GM19043 (cell line): ENCODE results near the gene VPS50.
"Not testable (repeated sequence)": the region's sequence is repeated elsewhere in the genome, so short reads cannot be mapped to it uniquely, and the experiment has no call there.

ENCODE experiments used
- ATAC-seq: cut with Tn5 transposase; IDR thresholded peaks from one replicate; pipeline ENCODE4 v1.9.1; 2021; ENCODE audit warnings: low read depth; ENCODE audit not compliant: unreplicated experiment

Gene VPS50

DNA sequence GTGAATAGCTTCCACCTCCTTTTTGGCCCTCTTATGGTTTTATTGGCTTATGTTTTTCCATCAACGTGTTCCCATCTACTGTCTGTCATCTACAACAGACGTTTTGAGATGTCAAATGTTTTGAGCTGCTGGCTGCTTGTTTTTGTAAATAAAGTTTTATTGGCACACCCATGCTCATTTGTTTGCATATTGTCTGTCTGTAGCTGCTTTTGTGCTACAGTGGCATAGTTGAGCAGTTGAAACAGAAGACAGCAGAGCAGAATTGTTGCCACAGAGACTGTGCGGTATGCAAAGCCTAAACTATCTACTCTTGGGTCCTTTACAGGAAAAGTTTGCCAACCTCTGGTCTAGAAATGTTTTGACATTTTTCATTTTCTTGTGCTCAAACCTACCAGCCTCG lies 88.7 kb downstream of the VPS50 start:
- no peak for ATAC-seq

DNA sequence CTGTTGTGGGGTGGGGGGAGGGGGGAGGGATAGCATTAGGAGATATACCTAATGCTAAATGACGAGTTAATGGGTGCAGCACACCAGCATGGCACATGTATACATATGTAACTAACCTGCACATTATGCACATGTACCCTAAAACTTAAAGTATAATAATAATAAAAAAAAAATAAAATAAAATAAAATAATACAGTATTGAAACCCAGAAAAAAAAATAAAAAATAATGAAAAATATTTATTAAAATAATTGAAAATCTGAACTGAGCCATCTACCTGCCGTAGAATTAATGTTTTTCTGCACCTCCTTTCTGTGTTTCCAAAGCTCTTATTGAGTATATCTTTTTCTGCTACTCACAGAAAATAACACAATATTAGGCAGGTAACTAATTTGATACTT lies 94.1 kb downstream of the VPS50 start:
- ATAC-seq, result not testable (repeated sequence)

DNA sequence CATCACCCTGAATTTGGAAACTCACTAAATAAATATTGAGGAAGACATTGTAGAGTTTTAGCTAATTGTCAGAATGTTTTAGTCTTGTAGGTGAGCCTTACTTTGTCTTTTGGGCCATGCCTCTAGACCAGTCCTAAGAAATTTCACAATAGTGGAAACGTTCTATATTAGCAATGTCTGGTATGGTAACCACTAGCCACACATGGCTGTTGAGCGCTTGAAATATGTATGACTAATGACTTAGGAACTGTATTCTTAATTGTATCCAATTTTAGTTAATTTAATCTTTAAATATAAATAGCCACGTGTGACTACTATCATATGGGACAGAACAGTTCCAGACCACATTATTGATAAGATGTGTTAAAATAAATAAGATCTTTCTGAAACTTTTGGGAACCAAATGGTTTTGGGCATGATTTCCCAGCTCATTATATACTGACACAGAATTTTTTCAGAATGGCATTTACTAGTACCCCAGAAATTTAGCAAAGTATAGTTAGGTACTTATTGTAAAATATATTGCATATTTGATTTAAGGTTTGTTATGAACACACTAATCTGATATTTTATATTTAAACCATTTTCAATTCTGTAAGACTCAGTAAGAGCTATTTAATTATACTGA lies 95.0 kb downstream of the VPS50 start:
- no peak for ATAC-seq

DNA sequence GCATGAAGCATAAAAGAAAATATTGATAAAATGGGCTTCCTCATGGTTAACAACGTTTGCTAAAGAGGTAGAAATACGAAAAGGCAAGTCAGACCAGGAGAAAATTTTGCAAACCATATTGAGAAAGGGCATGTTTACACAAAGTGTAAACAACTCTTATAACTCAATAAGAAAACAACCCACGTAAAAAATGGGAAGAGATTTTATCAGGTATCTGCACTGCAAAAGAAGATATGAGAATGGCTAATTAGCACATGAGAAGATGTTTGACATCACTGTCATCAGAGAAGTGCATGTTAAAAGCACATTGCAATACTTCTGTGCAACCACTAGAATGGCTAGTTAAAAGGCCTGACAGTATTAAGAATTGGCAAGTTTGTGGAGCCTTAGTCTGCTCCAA lies 99.5 kb downstream of the VPS50 start:
- no peak for ATAC-seq

DNA sequence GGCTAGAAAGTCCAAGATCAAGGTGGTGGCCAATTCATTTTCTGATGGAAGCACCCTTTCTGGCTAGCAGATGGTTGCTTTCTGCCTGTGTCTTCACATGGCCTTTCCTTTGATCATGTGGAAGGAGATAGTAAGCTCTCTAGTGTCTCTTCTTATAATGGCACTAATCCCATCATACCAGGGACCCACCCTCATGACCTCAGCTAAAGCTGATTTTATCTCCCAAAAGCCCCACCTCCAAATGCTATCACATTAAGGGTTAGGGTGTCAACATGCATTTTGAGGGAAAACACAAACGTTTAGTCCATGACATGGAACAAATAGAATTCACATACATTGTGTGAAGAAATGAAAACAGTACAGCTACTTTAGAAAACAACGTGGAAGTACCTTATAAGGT lies 100.0 kb downstream of the VPS50 start:
- no peak for ATAC-seq

DNA sequence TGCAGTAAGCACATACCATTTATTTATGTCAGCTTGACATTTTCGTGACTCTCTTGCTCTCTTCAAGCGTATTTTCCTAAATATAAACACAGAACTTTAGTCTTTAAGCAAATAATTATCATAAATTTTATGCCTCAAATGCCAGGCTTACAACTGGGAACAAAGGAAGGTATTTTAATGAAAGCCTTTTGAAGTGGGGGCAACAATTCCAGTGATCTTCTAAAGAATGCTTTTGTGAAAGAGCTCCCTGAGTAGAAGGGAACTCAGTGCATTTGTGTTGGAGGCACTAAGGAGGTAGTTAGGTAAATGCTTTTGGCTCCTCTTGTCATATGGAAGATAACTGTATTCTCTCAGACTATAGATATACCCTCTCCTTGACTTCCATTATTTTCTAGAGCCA lies 104.9 kb downstream of the VPS50 start:
- no peak for ATAC-seq

DNA sequence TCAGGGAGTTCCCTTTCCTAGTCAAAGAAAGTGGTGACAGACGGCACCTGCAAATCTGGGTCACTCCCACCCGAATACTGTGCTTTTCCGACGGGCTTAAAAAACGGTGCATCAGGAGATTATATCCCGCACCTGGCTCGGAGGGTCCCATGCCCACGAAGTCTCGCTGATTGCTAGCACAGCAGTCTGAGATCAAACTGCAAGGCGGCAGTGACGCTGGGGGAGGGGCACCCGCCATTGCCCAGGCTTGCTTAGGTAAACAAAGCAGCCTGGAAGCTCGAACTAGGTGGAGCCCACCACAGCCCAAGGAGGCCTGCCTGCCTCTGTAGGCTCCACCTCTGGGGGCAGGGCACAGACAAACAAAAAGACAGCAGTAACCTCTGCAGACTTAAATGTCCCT lies 110.0 kb downstream of the VPS50 start:
- not testable (repeated sequence) for ATAC-seq

DNA sequence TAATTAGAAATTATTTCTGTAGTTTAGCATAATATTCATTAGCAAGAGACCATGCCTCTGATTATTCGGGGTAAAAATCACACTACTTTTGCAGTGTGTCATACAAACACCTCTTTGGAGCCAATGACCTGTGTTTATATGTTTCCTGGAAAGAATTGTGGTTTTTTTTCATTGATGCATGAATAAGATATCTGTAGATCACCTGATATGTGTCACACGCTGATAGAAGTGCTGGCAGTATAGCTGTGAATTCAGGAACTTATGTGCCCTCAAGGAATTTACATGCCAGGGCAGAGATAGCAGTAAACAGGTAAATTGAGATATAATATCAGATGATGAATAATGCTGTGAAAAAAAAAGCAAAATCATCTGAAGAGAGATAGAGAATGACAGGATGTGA lies 118.2 kb downstream of the VPS50 start:
- no peak for ATAC-seq

DNA sequence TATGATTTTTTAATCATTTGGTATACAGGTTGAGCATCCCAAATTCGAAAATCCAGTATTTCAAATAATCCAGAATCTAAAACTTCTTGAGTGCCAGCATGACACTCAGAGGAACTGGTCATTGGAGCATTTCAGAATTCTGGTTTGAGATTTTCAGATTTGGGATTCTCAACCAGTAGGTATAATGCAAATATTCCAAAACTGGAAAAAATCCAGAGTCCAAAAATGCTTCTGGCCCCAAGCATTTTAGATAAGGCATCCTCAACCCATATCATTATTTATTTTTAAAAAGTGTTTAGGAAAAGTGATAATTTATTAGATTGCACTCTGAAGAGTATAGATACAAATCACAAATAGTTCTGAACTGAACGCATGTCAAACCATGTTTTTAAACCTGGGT lies 120.7 kb downstream of the VPS50 start:
- ATAC-seq, result no peak

DNA sequence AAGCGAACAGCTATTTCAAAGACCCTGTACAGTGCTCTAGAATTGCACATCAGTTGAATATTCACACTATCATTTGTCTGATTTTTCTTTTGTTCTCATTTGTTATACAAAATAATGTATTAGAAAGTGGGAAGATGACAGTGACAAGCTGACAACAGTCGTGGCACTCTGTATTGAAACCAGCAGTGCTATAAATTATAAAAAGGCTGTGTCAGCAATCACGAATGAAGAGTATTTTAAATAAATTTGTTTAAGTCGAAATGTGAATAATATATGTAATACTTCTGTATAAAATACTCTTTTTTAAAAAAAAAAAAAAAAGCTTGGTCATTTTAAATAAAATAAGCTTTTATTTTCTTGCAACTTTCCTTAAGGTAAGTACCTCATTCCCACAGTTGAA lies 122.6 kb downstream of the VPS50 start:
- no peak for ATAC-seq

DNA sequence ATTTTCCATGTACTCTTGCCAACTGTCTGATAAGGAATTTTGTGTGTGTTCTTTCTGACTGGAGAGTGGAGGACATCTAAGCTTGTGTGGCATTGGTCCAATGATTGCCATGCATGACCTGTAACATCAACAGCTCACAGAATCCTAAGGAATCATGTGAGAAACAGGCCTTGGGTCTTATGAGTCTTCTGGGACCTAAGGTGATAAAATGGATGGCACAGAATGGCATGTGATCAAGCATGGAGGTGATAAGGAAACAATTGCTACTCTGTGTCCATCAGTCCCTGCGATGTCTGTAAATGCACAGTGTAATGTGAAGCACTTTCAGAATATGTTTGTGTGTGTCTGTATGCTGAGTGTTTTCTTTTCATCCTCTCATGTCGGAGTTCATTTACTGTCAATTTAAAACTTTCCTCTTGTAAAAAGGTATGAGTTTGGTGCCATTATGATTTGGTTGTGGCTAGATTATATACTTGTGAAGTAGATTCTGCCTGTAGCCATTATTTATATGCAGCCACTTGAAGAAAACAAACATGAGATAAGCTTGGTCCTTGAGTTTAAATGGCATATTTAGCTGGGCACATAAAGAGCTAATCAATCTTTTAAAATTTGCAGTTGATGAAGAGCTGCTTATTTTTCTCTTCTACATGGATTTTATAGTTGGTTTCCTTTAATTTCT lies 127.5 kb downstream of the VPS50 start:
- ATAC-seq, result no peak

DNA sequence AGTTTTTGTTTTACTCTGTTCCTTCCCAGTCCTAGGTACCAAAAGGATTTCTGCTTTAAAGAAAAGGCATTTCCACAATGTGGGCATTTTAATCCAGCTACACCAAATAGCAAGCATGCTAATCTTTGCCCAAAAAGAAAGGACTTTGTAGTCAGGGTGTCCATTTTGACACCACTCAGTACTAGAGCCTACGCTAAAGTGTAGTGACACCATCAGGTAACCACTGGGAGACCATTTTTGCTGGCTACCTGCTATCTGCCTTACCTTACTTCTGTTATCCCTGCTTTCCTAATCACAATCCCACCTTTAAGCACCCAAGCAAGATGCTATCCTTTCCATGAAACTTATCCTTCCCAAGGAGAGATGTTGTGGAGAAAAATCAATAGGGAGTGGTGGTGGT lies 129.7 kb downstream of the VPS50 start:
- no peak for ATAC-seq

DNA sequence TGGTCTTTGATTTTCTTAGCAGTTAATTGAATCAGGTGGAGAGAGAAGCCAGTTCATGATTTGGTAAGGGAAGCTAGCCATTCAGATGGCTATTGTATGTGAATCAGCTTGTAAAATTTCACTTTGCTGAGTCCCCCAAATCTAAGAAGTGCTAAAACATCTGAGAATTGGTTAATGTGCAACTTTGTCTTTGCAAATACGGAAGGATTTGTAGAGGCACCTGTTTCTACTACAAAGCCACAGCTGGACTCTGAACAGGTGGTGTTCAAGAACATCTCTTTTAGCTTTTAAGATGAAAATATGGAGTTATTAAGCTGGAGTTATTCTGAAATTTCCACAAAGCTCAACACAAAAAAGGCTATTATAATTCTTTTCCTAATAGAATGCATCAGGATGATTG lies 132.6 kb downstream of the VPS50 start:
- no peak for ATAC-seq

DNA sequence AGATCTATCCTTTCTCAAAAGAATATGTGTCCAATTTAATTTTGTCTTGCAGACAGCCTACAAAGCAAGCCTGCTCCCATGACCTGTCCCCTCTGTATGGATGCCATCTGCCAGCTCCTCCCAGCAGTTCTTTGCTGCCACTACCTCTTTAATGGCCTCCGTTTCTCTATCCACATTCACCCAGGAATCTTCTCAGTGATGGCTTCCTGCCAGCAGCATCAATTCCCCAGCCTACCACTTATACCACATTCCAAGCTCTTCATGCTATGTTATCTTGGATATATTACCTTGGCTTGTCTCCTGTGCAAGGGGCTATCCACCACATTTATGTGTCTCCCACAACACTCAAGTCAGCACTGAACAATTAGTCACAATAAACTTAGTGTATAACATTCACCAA lies 133.2 kb downstream of the VPS50 start:
- no peak for ATAC-seq

DNA sequence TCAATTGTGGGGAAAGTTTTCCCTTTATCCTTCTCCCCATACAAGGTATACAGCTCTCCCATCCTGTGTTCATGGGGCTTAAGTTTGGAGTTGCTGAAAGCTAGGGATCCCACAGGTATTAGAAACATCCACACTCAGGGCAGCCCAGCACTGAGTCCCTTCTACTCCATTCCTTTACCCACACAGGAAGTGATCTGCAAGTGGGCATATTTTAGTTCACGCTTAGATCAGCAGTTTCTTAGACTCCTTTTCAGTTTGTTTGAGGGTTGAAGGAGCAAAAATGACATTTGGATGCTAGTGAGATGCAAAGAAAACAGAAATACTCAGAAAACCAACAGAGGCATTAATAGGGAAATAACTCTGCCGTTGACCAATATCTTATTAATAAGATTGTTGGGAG lies 134.7 kb downstream of the VPS50 start:
- ATAC-seq, result no peak

DNA sequence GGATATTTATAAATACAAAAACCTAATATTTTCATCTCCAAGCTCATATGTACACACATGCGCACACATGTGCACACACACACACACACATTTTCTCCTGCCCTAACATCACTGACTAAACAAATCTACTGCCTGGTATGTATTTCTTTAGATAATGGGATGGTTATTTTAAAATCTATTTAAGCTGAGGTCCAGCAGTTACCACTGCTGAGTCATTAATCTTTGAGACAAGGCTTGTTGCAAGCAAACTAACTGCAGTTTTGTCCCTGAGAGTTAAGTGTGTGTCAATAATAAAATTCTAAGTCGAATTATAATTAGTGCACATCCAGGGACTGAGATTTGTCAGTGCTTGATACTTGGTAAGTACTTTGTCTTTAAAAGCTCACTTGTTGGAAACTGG lies 135.1 kb downstream of the VPS50 start:
- ATAC-seq, result no peak

DNA sequence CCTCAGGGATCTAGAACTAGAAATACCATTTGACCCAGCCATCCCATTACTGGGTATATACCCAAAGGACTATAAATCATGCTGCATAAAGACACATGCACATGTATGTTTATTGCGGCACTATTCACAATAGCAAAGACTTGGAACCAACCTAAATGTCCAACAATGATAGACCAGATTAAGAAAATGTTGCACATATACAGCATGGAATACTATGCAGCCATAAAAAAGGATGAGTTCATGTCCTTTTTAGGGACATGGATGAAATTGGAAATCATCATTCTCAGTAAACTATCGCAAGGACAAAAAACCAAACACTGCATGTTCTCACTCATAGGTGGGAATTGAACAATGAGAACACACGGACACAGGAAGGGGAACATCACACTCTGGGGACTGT lies 138.8 kb downstream of the VPS50 start:
- not testable (repeated sequence) for ATAC-seq

DNA sequence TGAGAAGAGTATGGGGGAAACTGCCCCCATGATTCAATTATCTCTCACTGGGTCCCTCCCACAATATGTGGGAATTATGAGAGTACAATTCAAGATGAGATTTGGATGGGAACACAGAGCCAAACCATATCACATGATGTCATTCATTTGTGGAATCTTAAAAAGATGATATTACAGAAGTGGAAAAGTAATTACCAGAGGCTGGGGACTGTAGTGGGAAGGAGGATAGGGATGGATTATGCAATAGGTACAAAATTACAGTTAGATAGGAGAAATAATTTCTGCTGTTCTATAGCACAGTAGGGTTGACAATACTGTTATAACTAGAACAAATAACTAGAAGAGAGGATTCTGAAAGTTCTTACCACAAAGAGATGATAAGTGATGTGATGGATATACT lies 141.4 kb downstream of the VPS50 start:
- ATAC-seq, result no peak

DNA sequence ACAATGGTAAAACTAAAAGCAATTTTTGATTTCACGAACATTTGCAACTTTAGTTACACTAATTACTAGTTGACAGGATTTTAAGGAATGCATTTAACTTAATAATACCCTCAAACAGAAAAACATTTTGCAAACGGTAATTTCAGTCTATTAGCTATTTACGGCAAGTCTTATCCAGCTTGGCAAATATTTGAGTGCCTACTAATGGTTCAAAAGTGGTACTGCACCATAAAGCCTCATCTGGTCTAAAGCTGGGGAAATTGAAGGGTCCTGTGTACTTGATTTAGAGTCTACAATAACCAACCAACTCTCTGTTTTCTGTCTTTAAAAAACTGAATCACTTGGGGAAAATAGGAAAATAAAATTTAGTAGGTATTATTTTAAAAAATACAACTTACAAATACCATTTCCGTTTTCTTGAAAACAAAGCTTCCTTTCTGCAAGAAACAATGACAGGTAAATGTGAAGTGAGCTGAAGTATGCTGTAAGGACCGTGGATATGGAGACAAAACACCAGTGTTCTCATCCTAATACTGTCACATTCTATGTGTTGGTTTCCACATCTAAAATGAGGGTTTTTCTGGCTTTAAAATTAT lies 142.3 kb downstream of the VPS50 start:
- peak; percentile 62 for ATAC-seq

DNA sequence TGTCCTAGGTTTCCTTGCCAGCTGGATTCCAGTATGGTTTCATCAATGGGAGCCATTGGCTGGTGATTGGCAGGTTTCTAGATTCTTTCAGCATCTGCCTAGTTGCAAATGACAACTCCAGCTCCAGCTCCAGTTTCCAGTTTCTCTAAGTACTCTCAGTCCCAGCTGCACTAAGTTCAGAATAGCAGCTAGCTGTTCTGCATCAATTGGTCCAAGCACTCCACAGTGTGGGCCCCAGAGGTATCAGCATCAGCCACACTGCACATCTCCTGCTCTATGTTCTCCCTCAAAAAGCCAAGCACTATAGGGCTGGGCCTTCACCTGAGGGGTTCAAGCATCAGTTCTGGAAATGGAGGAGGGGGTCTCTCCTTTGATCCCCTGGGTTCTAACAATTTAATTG lies 143.4 kb downstream of the VPS50 start:
- ATAC-seq, result no peak

DNA sequence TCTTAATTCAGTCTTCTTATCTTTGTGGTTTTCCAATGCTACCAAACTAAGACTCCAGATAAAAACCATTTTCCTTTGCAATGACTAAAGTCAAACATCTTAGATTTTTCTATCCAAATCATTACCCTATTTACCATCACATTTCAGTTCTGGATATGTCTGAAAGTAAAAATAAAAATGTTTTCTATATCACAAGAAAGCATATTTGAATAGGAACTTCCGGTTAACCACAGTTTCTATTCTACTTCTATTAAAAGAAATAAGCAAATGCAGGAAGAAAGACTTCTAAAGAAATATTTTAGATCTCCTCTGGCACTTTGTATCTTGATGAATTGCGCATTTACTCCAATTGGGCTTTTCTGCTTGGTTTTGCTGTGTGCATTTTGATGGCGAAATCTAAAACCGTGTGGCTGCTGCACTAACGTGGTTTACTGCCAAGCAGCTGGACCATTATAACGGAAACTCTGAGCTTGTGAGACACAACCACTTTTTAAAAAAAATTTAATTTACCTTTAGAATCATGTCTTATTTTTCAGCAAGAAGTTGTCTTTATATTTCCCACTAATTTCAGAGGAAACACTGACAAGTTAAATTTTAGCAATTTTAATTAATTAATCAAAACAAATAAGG lies 146.1 kb downstream of the VPS50 start:
- ATAC-seq, result peak; percentile 51

DNA sequence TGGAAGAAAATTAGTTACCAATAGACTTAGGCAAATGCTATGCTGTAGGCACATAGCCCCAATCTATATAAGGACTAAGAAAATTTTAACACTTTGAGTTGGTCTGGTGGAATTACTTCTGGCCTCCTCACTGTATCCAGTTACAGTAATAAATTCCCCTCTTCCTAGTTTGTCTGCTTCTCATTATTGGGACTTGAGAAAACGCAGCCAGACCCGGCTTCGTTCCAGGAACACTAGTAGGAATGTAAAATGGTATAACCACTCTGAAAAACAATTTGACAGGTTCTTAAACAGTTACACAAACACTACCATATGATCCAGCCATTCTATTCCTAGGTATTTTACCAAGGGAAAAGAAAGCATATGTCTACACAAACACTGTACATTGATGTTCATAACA lies 150.2 kb downstream of the VPS50 start:
- no peak for ATAC-seq
